GM21381 (cell line): ENCODE measurements around the gene TMEM119.
A peak's percentile ranks its signal among the peaks of the same experiment; 100 is the strongest.

Source experiments
- ATAC-seq: cut with Tn5 transposase; IDR thresholded peaks from one replicate; pipeline ENCODE4 v1.9.1; 2021; ENCODE audit warnings: mild to moderate bottlenecking, moderate library complexity; ENCODE audit not compliant: unreplicated experiment

TMEM119 gene, protein sequence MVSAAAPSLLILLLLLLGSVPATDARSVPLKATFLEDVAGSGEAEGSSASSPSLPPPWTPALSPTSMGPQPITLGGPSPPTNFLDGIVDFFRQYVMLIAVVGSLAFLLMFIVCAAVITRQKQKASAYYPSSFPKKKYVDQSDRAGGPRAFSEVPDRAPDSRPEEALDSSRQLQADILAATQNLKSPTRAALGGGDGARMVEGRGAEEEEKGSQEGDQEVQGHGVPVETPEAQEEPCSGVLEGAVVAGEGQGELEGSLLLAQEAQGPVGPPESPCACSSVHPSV

DNA sequence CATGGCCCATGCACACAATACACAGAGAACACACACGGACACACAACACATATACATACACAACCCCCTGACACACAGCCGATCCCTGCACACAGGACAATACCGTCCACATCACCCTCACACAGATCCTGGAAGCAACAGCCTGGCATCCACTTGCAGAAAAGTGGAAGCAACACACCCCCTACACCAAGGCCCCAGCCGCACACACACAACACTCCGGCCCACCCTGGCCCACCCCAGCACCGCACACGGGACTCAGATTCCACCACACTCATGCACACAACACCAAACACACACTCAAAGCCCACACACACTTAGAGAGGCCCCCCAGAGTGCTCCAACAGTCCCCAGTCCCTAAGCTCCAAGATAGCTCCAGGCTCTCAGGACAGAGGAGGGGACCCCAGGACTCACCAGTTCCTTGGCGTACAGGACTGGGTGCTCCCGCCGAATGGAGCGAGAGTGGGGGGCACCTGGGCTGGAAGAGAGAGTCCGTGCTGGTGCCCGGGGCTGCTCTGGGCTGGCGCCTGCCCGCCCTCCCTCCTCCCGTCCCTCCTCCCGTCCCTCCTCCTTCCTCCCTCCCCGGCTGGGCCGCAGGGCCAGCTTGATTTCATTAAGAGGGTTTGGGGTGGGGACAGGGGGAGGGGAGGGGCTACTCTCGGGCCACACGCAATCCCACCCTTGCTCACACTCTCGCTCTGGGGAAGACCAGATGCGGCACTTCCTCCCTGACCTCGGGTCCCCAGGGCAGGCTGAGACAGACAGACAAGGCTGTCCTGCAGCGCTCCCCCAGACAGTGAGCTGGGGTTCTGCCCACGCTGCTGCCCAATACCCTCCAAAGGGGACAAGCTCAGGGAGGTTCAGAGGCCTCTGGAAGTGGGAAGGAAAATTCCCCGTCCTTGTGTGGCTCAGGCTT lies at the start of gene TMEM119:
Gene TMEM119, minus strand, starts transcription at position 526 of the 913 bp plus-strand sequence. CDS start 5,701 bp downstream, outside the sequence.
- ATAC-seq = no peak

DNA sequence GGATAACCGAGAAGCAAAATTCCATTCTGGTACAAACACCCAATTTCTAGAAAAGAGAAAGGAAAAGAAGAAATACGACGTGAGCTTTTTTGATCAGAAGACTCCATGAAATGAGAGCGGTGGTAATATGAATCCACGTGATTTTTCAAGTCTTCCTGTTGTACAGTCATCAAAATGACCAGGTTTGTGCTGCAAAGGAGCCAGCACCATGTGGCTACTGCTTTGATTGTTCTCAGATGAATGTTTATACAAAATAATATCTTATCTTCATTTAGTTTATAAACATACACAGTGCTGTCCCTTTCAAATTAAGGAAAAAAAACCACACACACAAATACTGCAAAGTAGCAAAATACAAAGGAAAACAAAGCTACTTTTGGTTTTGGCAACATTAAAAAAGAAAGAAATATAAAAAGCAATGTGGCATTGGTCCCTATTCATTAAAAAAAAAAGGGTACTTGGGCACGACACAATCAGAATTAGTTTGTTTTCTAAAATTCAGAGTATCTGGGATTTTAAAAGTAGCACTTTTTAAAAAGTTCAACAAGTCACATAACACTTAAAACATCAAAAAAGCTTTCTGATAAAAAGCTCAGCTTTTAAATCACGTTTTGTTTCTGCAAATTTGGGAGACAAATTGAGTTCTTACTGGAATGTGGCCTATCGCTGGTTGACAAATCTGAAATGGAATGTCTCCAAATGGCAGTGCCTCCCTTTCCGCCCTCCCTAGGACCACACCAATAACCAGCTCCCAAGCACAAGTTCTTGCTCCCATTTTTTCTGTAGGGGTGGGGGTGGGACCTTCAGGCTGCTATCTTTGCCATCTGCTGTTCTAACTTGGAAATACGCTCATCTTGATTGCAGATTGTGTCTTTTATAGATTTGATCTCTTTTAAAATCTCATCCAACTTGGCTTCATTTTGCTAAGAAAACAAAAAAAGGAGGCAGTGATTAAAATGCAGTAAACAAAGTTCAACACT lies 49.0 kb upstream of the TMEM119 start:
- ATAC-seq = no peak

DNA sequence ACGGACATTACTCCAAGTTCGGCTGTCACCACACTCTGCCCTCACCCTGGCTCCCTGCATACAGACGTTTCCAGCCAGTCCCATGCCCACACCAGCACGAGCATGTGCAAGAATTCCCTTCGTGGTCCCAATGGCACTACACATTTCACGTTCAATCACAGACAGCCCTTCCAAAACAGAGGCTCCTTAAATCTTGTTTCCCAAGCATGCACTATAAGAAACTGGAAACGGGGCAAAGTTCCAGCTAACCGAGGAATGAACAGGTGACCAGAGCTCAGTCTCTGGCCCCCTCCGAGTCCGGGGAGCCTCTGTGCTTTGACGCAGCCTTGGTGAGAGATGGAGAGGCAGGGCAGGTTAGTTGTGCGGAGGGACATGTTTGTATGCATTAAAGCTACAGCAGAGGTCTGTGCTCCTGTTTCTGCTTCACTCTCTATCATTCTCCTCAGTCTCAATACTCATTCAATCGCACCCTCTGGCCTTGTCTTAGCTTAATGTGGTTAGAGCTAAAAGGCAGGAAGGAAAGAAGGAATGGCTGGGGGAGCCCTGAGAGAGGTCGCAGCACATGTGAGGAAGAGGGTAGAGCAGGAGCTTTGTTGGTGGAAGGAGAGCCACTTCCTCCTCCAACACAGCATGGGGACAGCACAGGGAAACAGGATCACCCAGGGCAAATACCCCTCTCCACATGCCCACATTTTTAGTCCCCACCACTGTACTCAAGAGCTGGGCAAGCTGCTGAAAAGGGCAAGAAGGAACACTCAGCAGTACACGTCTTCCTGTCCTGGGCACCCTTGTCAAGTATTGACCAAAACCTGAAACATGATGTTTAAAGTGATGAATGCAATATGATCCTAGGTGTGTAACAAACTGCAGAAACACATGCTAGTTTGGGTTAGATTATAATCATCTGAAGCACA lies 48.1 kb upstream of the TMEM119 start:
- ATAC-seq = no peak

DNA sequence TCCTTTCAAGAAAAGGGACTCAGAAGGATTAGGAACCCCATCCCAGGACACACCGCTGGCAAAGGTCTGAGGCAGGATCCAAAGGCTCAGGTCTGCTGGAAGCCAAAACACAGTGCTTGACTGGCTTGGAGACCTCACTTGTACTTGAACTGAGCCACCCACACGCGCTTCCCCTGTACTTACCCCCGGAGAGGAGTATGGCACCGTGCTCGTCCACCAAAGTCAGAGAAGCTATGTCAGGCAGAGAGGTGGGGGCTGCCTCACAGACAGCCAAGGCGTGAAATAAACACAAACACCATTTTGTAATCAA lies 46.9 kb upstream of the TMEM119 start:
- ATAC-seq = no peak

DNA sequence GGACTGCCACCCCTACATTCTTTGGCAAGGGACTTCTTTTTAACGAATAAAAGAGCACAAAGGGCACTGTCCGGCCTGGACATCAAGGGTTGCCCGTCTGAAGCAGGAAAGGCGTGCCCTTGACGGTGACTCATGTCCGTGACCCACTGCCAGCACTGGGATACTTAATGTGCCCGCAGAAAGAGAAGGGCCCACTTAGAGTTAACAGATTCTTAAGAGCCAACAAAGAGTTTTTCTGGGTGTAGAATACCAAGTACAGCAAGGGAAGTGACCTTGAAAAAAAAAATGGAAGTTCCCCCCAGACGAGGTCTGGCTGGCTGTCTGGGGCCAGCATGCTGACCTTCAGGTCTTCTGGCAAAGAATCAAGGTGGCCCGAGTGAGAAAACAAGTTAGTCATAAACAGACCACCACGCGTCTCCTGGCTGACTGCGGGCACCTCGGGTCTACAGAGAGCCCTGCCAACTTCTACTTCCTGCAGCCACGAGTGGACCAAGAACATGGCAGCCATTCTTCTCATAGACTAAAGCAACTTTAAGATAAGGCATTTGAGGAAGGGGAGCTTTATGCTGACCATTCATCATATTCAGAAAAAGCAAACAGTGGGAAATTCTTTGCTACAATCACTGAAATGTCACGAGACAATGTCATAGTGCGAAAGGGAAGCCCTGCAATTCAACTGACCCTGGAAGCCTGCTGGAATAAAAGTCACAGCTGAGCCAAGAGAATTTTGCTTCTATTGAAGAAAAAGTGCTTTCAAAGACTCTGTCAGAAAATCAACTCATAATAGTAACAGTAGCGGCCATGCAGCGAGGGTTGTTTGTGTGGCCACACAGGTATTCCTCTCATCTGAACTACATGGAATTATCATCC lies 46.3 kb upstream of the TMEM119 start:
- ATAC-seq = no peak

DNA sequence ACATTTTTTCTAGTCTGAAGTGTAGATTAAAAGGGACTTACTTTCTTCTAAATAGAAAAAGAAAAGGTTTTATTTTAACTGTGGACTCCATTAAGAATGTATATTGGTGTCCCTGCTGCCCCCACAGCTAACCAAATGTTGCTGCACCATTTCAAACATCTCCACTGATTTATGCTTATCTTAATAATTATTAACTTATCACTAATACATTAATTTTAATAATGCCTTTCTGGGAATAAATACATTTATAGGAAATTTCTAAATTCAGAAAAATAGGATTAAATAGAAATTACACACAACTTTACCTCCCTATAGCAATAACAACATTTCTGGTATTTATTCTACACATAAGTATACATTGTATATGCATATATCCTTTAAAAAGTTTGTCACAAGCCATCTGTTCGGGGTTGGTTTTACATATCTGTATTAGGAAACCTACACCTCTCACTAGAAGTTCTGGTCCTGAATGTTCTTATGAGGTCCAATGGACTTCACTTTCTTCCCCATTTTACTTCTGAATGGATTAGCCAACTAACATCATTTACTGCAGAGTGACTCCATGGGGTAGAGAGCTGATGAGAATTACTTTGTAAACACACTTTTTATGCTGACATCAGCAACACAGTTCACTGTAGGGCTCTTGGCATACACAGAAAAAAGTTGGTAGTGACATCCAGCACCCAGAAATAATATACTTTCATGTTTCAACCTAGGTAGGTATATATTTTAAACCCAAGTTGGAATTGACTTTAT lies 45.2 kb upstream of the TMEM119 start:
- no peak for ATAC-seq

DNA sequence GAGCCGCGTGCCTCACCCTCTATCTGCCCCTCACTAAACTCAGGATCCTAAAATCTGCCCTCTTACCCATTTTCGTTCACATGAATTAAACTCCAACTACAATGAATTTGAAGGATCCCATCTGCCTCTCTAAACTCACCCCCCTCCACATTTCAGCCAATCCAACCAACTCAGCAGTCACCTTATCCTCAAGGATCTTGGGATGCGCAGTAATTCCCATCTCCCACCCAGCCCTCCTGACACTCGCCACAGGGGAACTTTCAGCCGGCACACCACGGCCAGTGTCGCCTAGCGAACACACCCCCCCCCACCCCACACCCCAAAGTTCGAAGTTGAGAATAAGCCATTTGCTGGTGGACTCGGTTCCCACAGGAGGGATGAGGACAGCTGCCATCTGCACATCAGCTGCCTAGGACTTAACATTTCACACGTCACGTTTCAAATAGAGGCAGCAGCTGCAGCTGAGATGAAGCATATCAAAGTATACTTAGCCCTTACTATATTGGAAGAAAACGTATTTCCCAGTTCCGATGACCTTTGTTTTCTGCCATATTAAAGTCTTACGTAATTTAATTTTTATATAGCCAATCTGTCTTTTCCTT lies 44.5 kb upstream of the TMEM119 start:
- ATAC-seq = no peak

DNA sequence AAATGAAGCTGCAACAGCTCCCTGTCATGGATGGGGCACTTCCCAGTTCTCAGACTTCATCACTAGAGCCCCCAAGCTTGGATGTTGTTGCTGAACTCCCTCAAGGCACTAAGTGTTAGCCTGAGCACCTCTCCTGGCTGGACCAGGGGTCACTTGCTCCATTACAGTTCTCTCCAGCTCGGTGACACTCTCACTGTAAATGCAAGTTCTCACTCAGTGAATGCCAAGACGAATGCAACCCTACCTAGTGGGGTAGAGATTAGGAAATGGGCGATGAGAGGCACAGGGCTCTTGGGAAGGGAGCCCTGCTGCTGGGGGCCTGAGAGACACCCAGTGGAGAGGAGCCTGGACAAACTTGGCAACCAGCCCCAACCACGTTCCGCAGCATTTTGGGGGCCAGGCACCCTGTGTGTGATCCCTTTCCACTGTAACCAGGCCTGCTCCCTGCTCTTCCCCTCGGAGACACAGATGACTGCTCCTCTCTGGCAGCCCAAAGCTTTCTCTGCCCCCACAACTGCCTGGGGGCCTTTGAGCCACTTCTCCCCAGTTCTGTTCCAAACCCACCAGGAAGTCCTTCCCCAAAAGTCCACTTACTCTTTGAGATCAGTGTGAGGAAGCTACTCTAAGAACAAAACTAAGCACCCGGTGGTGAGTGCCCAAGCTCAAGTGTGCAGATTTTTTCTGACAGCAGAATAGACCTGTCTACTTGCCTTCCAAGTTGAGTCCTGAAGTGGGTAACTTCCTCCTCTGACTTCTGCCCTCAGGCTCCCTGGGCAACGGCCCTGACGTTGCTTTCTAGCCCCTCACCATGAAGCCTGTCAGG lies 43.8 kb upstream of the TMEM119 start:
- ATAC-seq = no peak

DNA sequence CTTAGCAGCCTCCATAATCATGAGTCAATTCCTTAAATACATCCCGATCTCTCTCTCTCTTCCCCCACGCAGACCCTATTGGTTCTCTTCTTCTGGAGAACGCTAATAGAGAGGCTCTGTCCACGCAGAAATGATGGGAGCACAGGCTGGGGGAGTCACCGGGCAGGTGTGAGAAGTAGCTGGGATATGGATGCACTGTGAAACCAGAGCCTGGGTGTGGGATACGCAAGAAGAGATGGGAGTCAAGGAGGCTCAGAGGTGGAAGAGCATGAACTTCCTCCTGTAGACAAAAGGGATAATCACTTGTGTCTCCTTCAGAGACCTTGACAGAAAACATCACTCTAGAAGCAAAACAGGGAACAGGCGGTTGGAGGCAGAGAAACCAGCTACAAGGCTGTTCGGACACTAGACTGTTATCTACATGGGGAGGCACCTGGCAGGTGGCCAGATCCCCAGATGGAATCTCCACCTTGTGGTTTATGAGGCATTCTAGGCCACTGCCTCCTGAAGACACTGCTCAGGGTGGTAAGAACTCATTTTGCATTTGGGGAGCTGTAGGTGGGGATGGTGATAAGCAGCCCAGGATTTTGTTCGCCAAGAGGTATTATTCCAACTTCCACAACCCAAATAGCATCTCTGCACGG lies 43.0 kb upstream of the TMEM119 start:
- no peak for ATAC-seq

DNA sequence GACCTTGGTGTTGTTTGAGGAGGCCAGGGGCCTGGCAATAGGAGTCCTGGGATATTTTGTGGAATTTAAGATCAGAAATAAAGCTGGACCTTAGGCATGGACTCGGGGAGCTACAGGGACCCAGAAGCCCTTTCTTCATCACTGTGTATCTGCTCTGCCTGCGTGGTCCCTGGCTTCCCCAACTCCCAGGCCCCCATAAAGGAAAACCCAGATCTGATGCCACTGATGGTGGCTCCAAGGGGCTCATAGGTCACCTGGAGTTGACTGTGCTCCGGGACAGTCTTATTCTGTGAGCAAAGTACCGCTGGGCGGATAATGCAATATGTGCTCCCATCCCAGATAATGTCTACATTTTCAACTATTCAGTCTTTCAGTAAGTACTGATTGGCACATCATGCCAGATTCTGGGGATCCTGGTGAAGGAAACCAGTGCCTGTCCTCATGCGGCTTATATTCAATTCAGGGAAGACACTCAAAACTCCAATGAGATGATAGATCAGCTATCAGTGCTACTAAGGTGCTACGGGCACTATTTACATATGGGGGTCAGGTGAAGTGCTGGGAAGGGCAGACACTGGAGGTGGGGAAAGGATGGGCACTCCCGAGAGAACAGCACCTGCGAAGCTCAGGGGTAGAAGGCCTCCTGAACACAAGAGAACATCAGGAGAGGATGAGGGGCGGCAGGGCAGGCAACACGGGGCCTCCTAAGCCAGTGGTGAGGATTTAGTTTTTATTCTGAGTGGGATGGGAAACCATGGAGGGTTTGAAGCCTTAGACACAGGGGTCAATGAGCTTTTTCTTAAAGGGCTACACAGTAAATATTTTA lies 41.3 kb upstream of the TMEM119 start:
- ATAC-seq = no peak

DNA sequence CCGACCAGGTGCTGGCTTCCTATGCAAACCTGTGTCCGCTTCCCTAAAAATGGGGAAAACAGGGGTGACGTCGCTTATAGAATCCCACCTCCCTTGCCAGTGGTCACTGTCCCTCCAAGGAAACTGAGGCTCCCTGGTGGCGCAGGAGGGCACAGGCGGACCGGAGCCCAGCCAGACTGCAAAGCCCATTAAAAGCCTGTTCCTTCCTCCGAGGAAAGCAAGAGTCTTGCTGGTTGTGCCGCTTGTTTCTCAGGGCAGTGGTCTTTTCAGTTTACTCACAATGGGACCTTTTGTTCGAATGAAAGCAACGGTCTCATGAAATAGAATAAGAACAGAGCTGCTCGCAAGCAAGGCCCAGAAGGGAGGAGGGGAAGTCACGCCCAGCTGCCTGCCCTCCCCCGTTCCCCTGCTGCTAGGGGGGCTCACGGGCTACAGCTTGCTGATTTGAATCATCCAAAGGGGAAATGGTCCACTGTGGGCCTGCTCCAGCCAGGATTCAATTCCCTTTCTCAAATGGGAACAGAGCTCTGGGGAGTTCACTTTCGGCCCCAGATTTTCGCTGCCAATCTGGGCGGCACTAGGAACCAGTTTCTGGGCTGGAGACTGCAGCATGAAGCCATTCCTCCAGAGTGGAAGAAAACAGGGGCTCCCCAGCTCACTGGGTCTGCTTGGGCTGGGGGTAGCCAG lies 40.4 kb upstream of the TMEM119 start:
- no peak for ATAC-seq

DNA sequence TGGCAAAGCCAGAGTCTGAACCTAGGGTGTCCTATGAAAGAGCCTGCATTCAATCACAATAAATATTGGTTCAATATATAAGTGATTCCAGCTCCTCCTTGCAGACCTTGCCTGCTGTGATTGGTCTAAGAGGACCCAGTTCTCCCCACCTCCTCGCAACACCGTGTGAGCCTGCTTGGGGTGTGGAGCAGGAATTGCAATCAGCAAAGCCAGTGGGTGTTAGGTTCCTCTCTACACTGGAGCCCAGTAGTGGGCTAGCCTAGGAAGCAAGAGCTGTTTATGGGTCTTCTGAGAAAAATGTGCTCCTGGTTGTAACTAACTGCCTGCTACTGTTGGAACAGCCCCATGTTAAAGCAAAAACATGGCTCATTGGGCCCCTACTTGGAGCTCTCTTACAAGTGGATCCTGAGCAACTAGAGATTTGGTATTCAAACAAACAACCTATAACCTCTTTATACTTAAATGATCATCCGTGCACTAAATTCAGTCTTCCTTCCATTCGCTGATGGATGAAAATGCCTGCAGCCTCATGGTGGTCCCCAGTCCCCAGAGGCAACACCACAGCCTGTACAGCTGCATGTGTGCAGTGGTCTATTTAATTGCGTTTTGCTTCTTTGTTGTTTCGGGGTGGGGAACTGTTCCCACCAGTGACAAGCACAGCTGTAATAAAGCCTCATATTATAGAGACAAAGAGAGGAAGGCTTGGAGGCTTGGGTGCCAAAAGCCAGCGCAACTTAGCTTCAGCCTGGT lies 39.5 kb upstream of the TMEM119 start:
- no peak for ATAC-seq

DNA sequence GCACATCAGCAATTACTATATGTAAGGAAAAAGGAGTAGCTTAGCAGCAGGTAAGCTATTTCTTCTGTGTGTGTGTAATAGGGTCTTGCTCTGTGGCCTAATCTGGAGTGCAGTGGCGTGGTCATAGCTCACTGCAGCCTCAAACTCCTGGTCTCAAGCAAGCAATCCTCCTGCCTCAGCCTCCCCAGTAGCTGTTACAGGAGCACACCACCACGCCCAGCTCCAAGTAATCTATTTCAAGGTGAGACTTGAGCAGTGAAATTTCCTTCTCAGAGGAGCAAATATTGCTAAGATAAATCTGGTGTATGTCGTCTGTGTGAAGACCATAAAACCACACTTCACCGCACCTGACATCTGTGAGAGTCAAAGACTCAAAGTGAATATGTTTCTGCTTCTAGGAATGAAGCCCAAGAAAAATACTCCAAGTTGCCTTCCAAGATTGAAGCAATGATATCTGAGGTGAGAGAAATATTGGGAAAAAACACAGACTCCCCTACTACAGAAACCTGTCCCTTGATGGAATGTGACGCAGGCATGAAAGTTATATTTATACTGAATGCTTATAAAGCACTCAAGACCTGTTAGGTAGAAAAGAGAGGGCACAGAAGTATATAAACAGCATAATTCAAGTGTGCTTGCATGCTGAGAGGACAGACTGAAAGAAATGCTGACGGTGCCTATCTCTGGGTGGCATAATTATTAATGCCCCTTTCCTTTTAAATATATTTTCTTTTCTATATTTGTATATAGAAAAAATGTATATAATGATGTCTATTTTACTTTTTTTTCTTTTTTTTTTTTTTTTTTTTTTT lies 38.3 kb upstream of the TMEM119 start:
- peak; percentile 0 for ATAC-seq
